T-helper 2 cell treated with Interferon-gamma antibody and Interleukin-4, amounts not matched to agents 5 μg/mL and 100 μg/mL, for 36 hours (primary cell): ENCODE measurements around the gene GBP1.
"Not testable (repeated sequence)": the region's sequence is repeated elsewhere in the genome, so short reads cannot be mapped to it uniquely, and the experiment has no call there.

Experiments used
- DNase-seq: peaks from one replicate; pipeline ENCODE4 v3.0.0; 2021; ENCODE audit warnings: low spot score
- H3K27ac Mint-ChIP-seq: one replicate; pipeline ENCODE4 v1.8.0; 2021; ENCODE audit warnings: mild to moderate bottlenecking, mixed read lengths
- H3K27me3 Mint-ChIP-seq: one replicate; pipeline ENCODE4 v1.8.0; 2021; ENCODE audit warnings: low read depth, mixed read lengths
- H3K36me3 Mint-ChIP-seq: one replicate; pipeline ENCODE4 v1.8.0; 2021; ENCODE audit warnings: low read depth, mixed read lengths
- H3K4me1 Mint-ChIP-seq: one replicate; pipeline ENCODE4 v1.8.0; 2021; ENCODE audit warnings: low read depth, mixed read lengths
- H3K4me3 Mint-ChIP-seq: one replicate; pipeline ENCODE4 v1.8.0; 2022; ENCODE audit warnings: mild to moderate bottlenecking, moderate library complexity, mixed read lengths
- H3K9me3 Mint-ChIP-seq: one replicate; pipeline ENCODE4 v1.8.0; 2021; ENCODE audit warnings: mixed read lengths

The GBP1 gene

DNA sequence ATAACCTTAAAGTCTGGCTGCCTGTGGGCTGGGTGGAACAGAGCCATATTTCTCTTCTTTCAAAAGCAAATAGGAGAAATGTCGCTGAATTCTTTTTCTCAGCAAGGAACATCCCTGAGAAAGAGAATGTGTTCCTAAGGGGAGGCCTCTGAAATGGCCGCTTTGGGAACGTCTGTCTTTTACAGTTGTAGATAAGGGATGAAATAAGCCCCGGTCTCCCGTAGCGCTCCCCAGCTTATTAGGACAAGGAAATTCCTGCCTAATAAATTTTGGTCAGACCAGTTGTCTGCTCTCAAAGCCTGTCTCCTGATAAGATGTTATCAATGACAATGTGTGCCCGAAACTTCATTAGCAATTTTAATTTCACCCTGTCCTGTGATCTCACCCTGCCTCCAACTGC lies 15.1 kb upstream of the GBP1 start:
- peaks cover 20% of the 10 kb centered on the region for H3K9me3 Mint-ChIP-seq
- H3K4me3 Mint-ChIP-seq, H3K27ac Mint-ChIP-seq, DNase-seq, H3K36me3 Mint-ChIP-seq, H3K27me3 Mint-ChIP-seq, H3K4me1 Mint-ChIP-seq: not testable (repeated sequence)

DNA sequence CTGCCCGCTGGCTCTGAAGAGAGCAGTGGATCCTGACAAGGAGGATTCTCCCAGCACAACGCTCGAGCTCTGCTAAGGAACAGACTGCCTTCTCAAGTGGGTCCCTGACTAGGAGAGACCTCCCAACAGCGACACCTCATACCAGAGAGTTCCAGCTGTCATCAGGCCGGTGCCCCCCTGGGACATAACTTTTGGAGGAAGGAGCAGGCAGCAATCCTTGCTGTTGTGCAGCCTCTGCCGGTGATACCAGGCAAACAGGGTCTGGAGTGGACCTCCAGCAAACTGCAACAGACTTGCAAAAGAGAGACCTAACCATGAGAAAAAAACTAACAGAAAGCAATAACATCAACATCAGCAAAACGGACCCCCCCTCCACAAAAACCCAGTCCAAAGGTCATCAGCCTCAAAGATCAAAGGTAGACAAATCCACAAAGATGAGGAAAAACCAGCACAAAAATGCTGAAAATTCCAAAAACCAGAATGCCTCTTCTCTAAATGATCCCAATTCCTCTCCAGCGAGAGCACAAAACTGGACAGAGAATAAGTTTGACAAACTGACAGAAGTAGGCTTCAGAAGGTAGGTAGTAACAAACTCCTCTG lies 7.6 kb upstream of the GBP1 start:
- not testable (repeated sequence) for DNase-seq, H3K4me3 Mint-ChIP-seq, H3K27ac Mint-ChIP-seq
- Mint-ChIP-seq H3K9me3 (peaks cover 33% of the 10 kb centered on the region), H3K27me3 (peaks cover 14% of the 10 kb centered on the region), H3K4me1 (peaks cover 27% of the 10 kb centered on the region), H3K36me3 (peaks cover 15% of the 10 kb centered on the region)

DNA sequence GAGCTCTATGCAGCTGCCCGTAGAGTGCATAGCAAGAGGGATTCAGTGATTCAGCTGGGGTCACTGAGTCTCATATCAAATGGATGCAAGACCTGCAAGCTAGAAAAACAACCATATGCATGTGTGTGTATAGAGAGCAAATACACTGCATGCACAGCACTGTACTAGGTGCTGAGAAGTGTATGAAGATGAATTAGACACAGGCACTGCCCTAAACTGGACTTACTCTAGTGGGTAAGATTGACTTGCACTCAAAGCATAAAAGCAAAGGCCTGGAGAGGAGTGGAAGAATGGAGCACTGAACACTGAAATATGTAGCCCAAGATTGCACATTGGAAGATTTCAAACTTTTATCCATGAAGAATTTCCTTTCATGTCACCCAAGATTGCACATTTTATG lies 5.5 kb upstream of the GBP1 start:
- peaks cover 9% of the 10 kb centered on the region for H3K27me3 Mint-ChIP-seq
- H3K4me1 Mint-ChIP-seq, result peaks cover 29% of the 10 kb centered on the region
- H3K27ac Mint-ChIP-seq, result peak overlapping the region; percentile 76
- H3K36me3 Mint-ChIP-seq, result peaks cover 11% of the 10 kb centered on the region
- H3K4me3 Mint-ChIP-seq, result peak overlapping the region; percentile 77
- no peak for DNase-seq
- peaks cover 21% of the 10 kb centered on the region for H3K9me3 Mint-ChIP-seq

DNA sequence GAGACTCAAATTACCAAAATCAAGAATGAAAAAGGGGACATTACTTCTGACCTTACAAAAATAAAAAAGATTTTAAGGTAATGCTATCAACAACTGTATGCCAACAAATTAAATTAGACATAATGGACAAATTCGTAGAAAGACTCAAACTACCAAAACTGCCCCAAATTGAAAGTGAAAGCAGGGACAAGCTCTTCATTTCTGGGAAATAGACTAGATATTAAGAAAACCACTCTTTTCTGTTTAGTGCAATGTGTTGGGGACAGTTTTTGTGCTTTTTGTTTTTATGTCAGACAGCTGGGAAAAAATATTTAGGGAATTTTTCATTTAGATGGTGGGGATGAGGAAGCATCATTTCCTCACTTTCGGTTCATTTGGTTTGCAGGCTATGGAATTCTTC lies 4.9 kb upstream of the GBP1 start:
- DNase-seq, result no peak
- H3K27me3 Mint-ChIP-seq, result peaks cover 9% of the 10 kb centered on the region

DNA sequence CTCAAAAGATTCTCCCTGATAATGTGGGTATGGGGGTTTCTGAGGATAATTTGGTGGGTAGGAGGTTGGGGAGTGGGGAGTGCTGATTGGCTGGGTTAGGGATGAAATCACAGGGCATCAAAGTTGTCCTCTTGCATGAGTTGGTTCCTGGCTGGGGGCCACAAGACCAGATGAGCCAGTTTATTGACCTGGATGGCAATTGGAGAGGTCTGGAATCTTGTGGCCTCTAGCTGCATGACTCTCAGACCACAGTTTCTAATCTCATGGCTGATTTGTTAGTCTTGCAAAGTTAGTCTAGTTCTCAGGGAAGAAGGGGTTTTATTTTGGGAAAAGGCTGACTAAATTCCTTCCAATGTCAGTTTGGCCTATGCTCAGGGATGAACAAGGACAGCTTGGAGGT lies 3.3 kb upstream of the GBP1 start:
- Mint-ChIP-seq H3K9me3 (peaks cover 5% of the 10 kb centered on the region), H3K4me1 (peaks cover 38% of the 10 kb centered on the region), H3K27me3 (no peaks in the 10 kb centered on the region), H3K4me3 (no peak overlapping the region), H3K27ac (peak overlapping the region; percentile 33), H3K36me3 (peaks cover 21% of the 10 kb centered on the region)
- DNase-seq, result no peak

More for the DNA sequence above, 4.9 kb upstream of the GBP1 start:
- Mint-ChIP-seq H3K4me3 (peak overlapping the region; percentile 77), H3K36me3 (peaks cover 12% of the 10 kb centered on the region), H3K4me1 (peaks cover 32% of the 10 kb centered on the region), H3K9me3 (peaks cover 21% of the 10 kb centered on the region), H3K27ac (peak overlapping the region; percentile 76)

DNA sequence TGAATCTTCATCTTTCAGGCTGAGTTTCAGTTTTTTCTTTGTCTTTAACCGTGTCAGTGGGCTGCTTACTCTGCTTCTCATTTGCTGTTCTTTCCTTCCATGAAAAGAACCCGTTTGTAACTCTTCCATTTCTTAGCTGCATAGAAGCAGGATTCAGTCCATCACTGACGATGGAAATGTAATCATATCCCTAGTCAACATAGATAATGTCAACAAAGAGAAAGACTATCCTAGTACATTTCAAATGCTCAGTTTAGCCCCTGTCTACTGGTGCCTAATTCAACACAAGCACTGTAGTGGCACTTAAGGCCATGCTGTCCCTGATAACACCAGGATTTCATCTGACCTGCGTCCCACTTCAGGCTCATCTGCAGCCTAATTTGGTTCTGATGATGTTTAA lies 376 bp downstream of the GBP1 start:
- DNase-seq, result no peak
- Mint-ChIP-seq H3K4me1 (peaks cover 59% of the 10 kb centered on the region), H3K27me3 (no peaks in the 10 kb centered on the region), H3K4me3 (peak overlapping the region; percentile 96), H3K36me3 (peaks cover 51% of the 10 kb centered on the region), H3K9me3 (no peaks in the 10 kb centered on the region), H3K27ac (peak overlapping the region; percentile 84)

DNA sequence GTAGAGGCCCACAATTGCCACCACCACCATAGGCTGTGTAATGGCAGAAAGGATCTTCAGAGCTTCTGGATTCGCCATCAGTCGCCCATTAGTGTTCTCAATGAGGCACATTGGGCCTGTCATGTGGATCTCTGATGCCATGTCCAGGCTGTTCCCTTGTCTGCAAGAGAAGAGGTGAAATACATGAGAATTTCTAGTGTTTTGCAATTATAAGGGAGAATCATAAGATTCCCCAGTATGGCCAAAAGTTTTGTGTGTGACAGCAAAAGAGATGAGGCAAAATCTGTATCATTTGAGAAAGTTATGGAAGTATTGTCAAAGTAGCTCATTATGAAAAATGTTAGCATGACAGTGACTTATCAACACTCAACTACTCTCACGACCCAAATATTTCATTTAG lies 1.9 kb downstream of the GBP1 start:
- DNase-seq, result no peak
- Mint-ChIP-seq H3K4me3 (peak overlapping the region; percentile 96), H3K36me3 (peaks cover 63% of the 10 kb centered on the region), H3K27ac (no peak overlapping the region), H3K27me3 (no peaks in the 10 kb centered on the region), H3K4me1 (peaks cover 51% of the 10 kb centered on the region), H3K9me3 (no peaks in the 10 kb centered on the region)

DNA sequence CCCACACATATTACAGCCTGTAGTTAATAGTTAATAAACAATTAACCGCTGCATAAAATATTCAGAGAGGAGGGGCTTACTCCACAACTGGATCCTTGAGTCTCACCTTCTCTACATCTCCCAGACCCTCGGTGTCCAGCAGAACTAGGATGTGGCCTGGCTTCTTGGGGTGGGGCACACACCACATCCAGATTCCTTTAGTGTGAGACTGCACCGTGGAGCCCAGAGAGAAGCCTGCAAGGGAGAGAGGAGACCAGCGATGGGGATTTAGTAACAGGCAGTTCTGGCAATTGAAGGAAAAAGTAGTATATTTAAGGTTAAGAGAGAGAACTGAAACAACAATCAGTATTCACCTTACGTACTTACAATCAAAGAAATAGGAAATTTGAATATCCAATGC lies 4.9 kb downstream of the GBP1 start:
- Mint-ChIP-seq H3K27ac (no peak overlapping the region), H3K36me3 (peaks cover 90% of the 10 kb centered on the region), H3K9me3 (no peaks in the 10 kb centered on the region), H3K4me3 (peak overlapping the region; percentile 82), H3K4me1 (peaks cover 41% of the 10 kb centered on the region), H3K27me3 (no peaks in the 10 kb centered on the region)
- no peak for DNase-seq

DNA sequence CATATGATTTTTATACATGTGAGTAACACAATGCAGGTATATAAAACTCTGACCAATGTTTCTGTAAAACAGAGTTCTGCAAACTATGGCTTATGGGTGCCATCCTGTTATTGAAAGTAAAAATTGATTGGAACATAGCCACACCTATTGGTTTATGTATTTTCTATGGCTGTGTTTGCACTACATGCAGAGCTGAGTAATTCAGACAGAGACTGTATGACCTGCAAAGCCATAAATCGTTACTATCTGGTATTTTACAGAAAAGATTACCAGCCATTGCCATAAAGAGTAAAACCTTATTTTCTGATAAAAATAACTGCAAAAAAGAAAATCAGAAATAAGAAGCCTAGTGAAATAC lies 13.1 kb downstream of the GBP1 start:
- Mint-ChIP-seq H3K4me1 (peaks cover 6% of the 10 kb centered on the region), H3K27me3 (no peaks in the 10 kb centered on the region), H3K36me3 (peaks cover 79% of the 10 kb centered on the region), H3K27ac (no peak overlapping the region), H3K4me3 (no peak overlapping the region), H3K9me3 (no peaks in the 10 kb centered on the region)
- no peak for DNase-seq

DNA sequence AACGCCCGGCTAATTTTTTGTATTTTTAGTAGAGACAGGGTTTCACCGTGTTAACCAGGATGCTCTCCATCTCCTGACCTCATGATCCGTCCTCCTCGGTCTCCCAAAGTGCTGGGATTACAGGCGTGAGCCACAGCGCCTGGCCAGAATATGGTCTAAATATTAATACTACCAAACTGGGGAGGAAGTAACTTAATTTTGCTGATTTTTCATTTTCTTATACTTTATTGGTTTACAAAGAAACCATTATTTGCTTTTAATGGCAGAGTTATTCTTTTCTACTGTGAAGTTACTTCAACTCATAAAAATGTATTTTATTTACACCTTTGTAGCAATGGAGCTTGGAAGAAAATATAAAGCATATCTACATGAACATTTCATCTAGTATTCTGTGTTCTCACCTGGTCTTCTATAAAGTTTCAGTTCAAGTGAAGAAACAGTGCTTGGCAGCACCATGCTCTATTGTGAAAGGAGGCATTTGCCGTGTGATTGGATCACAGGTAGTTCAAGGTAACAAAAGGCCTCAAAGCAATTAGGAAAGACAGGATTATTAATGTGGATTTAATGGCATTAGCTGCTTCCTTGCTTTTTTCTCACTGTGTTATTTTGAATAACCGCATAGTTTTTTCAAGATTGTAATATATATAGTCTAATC lies 13.6 kb downstream of the GBP1 start:
- DNase-seq, result no peak
- Mint-ChIP-seq H3K36me3 (peaks cover 74% of the 10 kb centered on the region), H3K4me3 (no peak overlapping the region), H3K4me1 (peaks cover 6% of the 10 kb centered on the region), H3K27me3 (no peaks in the 10 kb centered on the region), H3K27ac (no peak overlapping the region), H3K9me3 (no peaks in the 10 kb centered on the region)

DNA sequence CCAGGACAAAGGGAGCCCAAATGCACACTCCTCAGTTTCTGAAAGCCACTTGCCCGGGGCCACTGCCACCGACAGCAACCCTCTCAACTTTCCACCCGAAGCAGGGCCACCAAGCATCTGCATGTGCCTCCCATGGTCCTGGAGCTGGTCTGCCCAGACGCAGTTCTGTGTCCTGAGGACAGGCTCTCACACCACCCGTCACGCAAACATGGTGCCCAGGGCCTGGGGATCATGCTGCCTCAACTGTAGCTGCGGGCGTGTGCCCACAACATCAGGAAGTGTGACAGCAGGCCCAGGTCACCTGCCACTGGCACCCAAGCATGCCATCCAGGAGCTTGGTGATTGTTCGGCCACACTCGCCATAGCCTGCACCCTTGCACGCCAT lies 14.4 kb downstream of the GBP1 start:
- peaks cover 6% of the 10 kb centered on the region for H3K4me1 Mint-ChIP-seq
- DNase-seq, result no peak
- no peak overlapping the region for H3K4me3 Mint-ChIP-seq
- H3K27me3 Mint-ChIP-seq, result no peaks in the 10 kb centered on the region
- peaks cover 67% of the 10 kb centered on the region for H3K36me3 Mint-ChIP-seq
- H3K27ac Mint-ChIP-seq, result no peak overlapping the region
- no peaks in the 10 kb centered on the region for H3K9me3 Mint-ChIP-seq

DNA sequence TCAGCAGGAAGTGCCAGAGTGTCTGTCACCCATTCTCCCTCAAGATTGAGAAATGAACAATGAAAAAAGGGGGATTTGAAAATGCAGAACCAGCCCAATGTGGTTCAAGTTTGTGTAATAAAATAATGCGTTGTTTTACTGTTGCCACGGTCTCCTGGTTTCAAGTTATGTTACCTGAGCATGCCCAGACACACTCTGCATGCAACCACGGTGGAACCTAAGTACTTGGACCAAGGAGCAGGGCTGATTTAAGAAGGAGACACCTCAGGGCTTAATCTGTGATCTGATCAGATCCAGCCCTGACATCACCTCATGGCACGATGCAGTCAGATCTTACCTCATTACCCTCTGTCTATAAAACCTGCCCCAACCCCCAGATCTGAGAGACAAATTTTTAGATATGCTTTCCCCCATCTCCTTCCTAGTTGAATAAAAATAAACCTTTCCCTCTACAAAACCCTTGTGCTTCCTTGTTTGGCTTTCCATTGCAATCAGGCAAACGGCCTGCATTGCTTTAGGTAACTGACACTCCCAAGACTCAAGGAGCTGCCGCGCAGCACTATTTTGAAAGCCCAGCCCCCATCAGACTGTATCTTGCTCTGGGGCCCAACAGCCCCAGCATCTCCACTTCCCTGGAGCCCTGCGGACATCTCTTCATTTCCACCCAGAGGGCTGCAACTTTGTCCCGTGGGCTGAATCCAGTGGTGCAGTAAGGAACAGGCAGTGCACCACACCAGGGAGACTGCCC lies 14.9 kb downstream of the GBP1 start:
- not testable (repeated sequence) for H3K27ac Mint-ChIP-seq
- H3K36me3 Mint-ChIP-seq, result peaks cover 63% of the 10 kb centered on the region

DNA sequence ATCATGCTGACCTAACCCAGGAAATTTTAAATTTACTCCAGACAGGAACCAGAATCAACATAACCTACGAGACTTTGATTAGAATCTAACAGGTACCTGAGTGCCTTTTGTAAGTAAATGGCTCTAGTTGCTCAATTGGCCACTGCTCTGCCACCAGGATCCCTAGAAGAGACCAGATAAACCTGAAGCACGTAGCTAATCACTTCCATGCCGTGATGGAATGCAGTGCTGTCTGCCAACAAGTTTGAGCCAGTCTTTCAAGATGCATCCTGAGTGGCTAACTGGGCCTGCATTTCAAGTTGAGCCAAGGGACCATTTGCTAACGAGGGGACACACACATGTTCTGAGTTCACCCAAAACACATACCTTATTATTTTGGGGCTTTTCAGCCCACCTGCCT lies 15.8 kb downstream of the GBP1 start:
- not testable (repeated sequence) for H3K27ac Mint-ChIP-seq, H3K27me3 Mint-ChIP-seq, H3K4me1 Mint-ChIP-seq, H3K4me3 Mint-ChIP-seq, DNase-seq, H3K9me3 Mint-ChIP-seq
- peaks cover 60% of the 10 kb centered on the region for H3K36me3 Mint-ChIP-seq

More for the DNA sequence above, 14.9 kb downstream of the GBP1 start:
- not testable (repeated sequence) for H3K4me3 Mint-ChIP-seq, DNase-seq, H3K27me3 Mint-ChIP-seq, H3K4me1 Mint-ChIP-seq, H3K9me3 Mint-ChIP-seq

DNA sequence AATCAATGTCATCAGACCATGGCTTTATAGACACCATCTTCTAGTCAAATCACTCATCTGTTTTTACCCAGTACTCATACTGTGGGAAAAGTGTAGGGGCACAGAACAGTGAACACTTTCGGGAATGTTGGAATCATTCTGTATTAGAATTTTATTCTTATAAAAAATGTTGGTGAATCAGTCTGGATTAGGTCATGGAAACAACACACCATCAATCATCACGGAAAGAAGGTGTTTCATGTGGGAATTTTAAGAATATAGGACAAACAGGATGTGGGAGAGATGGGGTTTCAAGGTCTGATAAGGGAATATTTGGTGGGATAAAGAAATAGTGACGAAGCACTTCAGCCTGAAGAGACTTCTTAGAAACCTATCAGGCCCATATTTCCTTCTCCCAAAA lies 17.3 kb downstream of the GBP1 start:
- no peak for DNase-seq
- peaks cover 54% of the 10 kb centered on the region for H3K36me3 Mint-ChIP-seq
- peaks cover 6% of the 10 kb centered on the region for H3K4me1 Mint-ChIP-seq
- no peak overlapping the region for H3K27ac Mint-ChIP-seq
- peaks cover 11% of the 10 kb centered on the region for H3K9me3 Mint-ChIP-seq
- no peak overlapping the region for H3K4me3 Mint-ChIP-seq
- no peaks in the 10 kb centered on the region for H3K27me3 Mint-ChIP-seq
